ENCODE results near the gene WDR33.
"Not testable (repeated sequence)": the region's sequence is repeated elsewhere in the genome, so short reads cannot be mapped to it uniquely, and the experiment has no call there.

WDR33 gene

GRCh38 chr2:127807678-127808353 is 3.2 kb downstream of the WDR33 start:
- no peak for DNase-seq

GRCh38 chr2:127806860-127807259 is 4.1 kb downstream of the WDR33 start:
- not testable (repeated sequence) for DNase-seq

GRCh38 chr2:127805491-127805890 is 5.5 kb downstream of the WDR33 start:
- DNase-seq: no peak

- no peak for DNase-seq
These were observed 11.0 kb downstream of the WDR33 start for GRCh38 chr2:127799926-127800325.

GRCh38 chr2:127796389-127796788 is 14.6 kb downstream of the WDR33 start:
- no peak for DNase-seq

GRCh38 chr2:127794901-127795300 is 16.1 kb downstream of the WDR33 start:
- not testable (repeated sequence) for DNase-seq

GRCh38 chr2:127792805-127793204 is 18.2 kb downstream of the WDR33 start:
- no peak for DNase-seq

- no peak for DNase-seq
These were observed 20.1 kb downstream of the WDR33 start for GRCh38 chr2:127790694-127791529.

GRCh38 chr2:127786048-127786809 is 24.7 kb downstream of the WDR33 start:
- DNase-seq: no peak

- DNase-seq: no peak
These were observed 25.9 kb downstream of the WDR33 start for GRCh38 chr2:127784965-127785518.

- no peak for DNase-seq
These were observed 27.9 kb downstream of the WDR33 start for GRCh38 chr2:127783101-127783500.

- DNase-seq: no peak
These were observed 32.1 kb downstream of the WDR33 start for GRCh38 chr2:127778850-127779249.

GRCh38 chr2:127778447-127778846 is 32.5 kb downstream of the WDR33 start:
- DNase-seq: no peak

GRCh38 chr2:127776122-127776780 is 34.7 kb downstream of the WDR33 start:
- no peak for DNase-seq

GRCh38 chr2:127771756-127772155 is 39.2 kb downstream of the WDR33 start:
- no peak for DNase-seq

- no peak for DNase-seq
These were observed 39.8 kb downstream of the WDR33 start for GRCh38 chr2:127770973-127771735.

GRCh38 chr2:127770534-127770933 is 40.4 kb downstream of the WDR33 start:
- not testable (repeated sequence) for DNase-seq

- no peak for DNase-seq
These were observed 41.4 kb downstream of the WDR33 start for GRCh38 chr2:127769587-127769986.

GRCh38 chr2:127768775-127769479 is 42.0 kb downstream of the WDR33 start:
- DNase-seq: no peak

- DNase-seq: no peak
These were observed 47.2 kb downstream of the WDR33 start for GRCh38 chr2:127763776-127764175.

- DNase-seq: no peak
These were observed 48.1 kb downstream of the WDR33 start for GRCh38 chr2:127762846-127763245.
